ENCODE measurements around the gene VRK2. TPM values are rescaled to one million over a fixed set of nuclear protein-coding genes. Genes with fewer than 3 reads are reported as not detected.
"Not testable (repeated sequence)": the region's sequence is repeated elsewhere in the genome, so short reads cannot be mapped to it uniquely, and the experiment has no call there.

The VRK2 gene
- total RNA-seq, 1 donor from 2014 or later, result 18.5 TPM

- no peak for DNase-seq (ENCODE audit: low spot score)
Measured at GRCh38 chr2:58158481-58158880, 111.9 kb downstream of the VRK2 start.

- DNase-seq (ENCODE audit: low spot score), result peak; percentile 62
Measured at GRCh38 chr2:58163913-58164312, 117.3 kb downstream of the VRK2 start.

GRCh38 chr2:58168130-58168529, 121.5 kb downstream of the VRK2 start:
- not testable (repeated sequence) for DNase-seq (ENCODE audit: low spot score)

- not testable (repeated sequence) for DNase-seq (ENCODE audit: low spot score)
Measured at GRCh38 chr2:58169845-58170244, 123.2 kb downstream of the VRK2 start.

- DNase-seq (ENCODE audit: low spot score), result not testable (repeated sequence)
Measured at GRCh38 chr2:58170334-58170933, 123.8 kb downstream of the VRK2 start.

GRCh38 chr2:58171831-58172230, 125.2 kb downstream of the VRK2 start:
- not testable (repeated sequence) for DNase-seq (ENCODE audit: low spot score)

- not testable (repeated sequence) for DNase-seq (ENCODE audit: low spot score)
Measured at GRCh38 chr2:58177187-58177586, 130.6 kb downstream of the VRK2 start.

- DNase-seq (ENCODE audit: low spot score), result not testable (repeated sequence)
Measured at GRCh38 chr2:58180175-58180574, 133.6 kb downstream of the VRK2 start.

- DNase-seq (ENCODE audit: low spot score), result no peak
Measured at GRCh38 chr2:58180635-58181034, 134.0 kb downstream of the VRK2 start.

- DNase-seq (ENCODE audit: low spot score), result no peak
Measured at GRCh38 chr2:58182527-58182926, 135.9 kb downstream of the VRK2 start.

GRCh38 chr2:58186501-58186900, 139.9 kb downstream of the VRK2 start:
- no peak for DNase-seq (ENCODE audit: low spot score)

- DNase-seq (ENCODE audit: low spot score), result not testable (repeated sequence)
Measured at GRCh38 chr2:58187022-58187421, 140.4 kb downstream of the VRK2 start.

- DNase-seq (ENCODE audit: low spot score), result no peak
Measured at GRCh38 chr2:58194458-58194857, 147.9 kb downstream of the VRK2 start.

- DNase-seq (ENCODE audit: low spot score), result no peak
Measured at GRCh38 chr2:58195662-58196061, 149.1 kb downstream of the VRK2 start.

- DNase-seq (ENCODE audit: low spot score), result no peak
Measured at GRCh38 chr2:58197894-58198293, 151.3 kb downstream of the VRK2 start.

- peak; percentile 57 for DNase-seq (ENCODE audit: low spot score)
Measured at GRCh38 chr2:58202404-58202803, 155.8 kb downstream of the VRK2 start.

- DNase-seq (ENCODE audit: low spot score), result no peak
Measured at GRCh38 chr2:58203018-58203417, 156.4 kb downstream of the VRK2 start.

GRCh38 chr2:58204195-58204959, 157.8 kb downstream of the VRK2 start:
- DNase-seq (ENCODE audit: low spot score), result peak; percentile 41

GRCh38 chr2:58206785-58207184, 160.2 kb downstream of the VRK2 start:
- no peak for DNase-seq (ENCODE audit: low spot score)

GRCh38 chr2:58207189-58207588, 160.6 kb downstream of the VRK2 start:
- DNase-seq (ENCODE audit: low spot score), result no peak

Measured in umbilical cord (tissue), 2 donors.